ENCODE results near the gene COPB2. TPM values are rescaled to one million over a fixed set of nuclear protein-coding genes. Genes with fewer than 3 reads are reported as not detected.
A peak's percentile ranks its signal among the peaks of the same experiment; 100 is the strongest.

COPB2 gene
- total RNA-seq, 1 experiment from 2014 or later, result 156 TPM

DNA sequence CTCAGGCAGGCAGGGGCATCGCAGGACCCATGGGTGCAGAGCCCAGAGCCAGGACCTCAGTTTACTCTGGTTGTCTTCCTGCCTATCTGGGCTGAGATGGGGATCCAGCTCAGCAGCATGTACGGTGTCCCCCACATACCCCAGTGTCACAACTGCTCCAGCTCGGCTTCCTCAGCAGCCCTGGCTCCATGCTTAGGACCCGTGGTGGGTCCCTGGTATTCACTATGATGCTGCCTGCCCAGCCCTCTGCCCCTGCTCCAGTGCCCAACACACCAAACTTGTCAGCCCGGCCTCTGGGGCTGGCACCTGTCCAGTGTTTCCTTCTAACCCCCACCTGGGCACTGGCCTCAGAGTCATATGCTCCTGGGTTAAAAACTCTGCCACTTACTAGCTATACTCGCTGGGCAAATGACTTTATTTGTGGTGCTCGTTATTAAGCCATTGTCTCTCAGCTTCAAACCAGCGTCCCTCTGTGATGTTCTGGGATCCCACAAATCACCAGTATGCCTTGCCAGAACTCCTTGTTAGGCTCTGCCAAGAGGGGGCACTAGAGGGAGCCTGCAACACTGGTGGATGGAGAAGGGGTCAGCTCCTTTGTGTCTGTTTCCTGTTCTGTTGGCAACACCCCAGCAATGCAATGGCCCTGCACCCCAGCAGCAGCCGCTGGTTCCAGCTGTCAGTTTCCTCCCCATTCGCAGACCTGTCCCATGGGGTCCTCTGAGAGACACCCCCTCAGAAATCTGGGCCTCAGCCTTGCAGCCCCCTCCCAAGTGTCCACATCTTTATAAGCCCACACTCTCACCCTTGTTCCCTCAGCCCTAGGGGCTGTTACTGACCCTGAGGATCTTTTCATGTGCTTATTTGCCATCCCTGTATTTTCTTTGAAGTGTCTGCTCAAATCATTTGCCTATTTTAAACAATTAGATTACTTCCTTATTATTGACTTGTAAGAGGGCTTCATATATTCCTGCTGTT is 69.7 kb downstream of the COPB2 start:
- TF ChIP-seq CTCF (conservative IDR thresholded peaks at IDR 0.05) (peak; percentile 40; the same call in 1 of the 2 replicates), EZH2 (IDR thresholded peaks at IDR 0.05; ENCODE audit: low read depth) (no peak)
- no peak overlapping the region for H3K4me2 ChIP-seq
- no peak overlapping the region for H2AFZ ChIP-seq
- ChIA-PET POLR2A (ENCODE audit: unreplicated experiment) (interaction anchor here (0.5 to 0.6 kb wide), 4 partner anchors 9 to 70 kb away, joined by 3 to 7 read pairs (median 4); partner anchors contain the start of gene COPB2), CTCF (interaction anchor here (0.8 to 1.0 kb wide), 2 partner anchors 17 to 18 kb away, joined by 3 read pairs; no protein-coding TSS in a partner anchor)
- BruUV-seq (replicated peaks), result no TSS peak
- H3K9me3 ChIP-seq (ENCODE audit: insufficient read depth, low read depth), result no peaks in the 10 kb centered on the region
- H3K36me3 ChIP-seq (ENCODE audit: low read depth), result no peaks in the 10 kb centered on the region
- no peak for DNase-seq
- H3K4me3 ChIP-seq, result no peak overlapping the region
- H3K27ac ChIP-seq, result no peak overlapping the region
- no peaks in the 10 kb centered on the region for H3K9me2 ChIP-seq (ENCODE audit: insufficient read depth)
- peaks cover 32% of the 10 kb centered on the region for H3K4me1 ChIP-seq (replicated peaks; ENCODE audit: insufficient read depth)
- H4K20me1 ChIP-seq (ENCODE audit: insufficient read depth), result no peaks in the 10 kb centered on the region
- H3K27me3 ChIP-seq (ENCODE audit: insufficient read depth, low read depth), result no peaks in the 10 kb centered on the region
- peaks cover 24% of the 10 kb centered on the region for H3F3A ChIP-seq (ENCODE audit: insufficient read depth, low read depth)
- intact Hi-C loops (cut with micrococcal nuclease; ENCODE audit: unreplicated experiment), result loop anchor here (10.0 kb wide), 2 partner anchors 725 to 985 kb away; partner anchors contain the start of gene CEP70
- H3K79me2 ChIP-seq (ENCODE audit: low read depth), result no peaks in the 10 kb centered on the region

DNA sequence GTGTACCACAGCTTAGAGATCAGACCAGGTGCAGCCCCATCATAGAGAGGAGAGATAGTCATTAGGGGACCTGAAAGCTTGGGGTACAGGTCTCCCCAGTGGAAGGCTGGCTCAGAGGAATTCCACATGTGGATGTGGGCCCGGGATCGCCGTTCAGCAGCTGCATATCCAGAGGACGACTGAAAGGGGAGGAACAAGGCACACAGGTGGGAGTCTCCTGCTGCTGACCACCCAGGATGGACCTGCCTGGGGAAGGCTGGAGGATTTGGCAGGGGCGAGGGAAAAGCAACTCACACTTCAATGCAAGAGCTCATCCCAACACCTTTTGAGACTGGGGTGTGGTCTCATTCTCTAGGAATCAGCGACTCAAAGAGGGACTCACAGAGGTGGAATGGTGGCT is 70.6 kb downstream of the COPB2 start:
- peaks cover 32% of the 10 kb centered on the region for H3K4me1 ChIP-seq (replicated peaks; ENCODE audit: insufficient read depth)

More for the DNA sequence above, 70.6 kb downstream of the COPB2 start:
- H3K4me3 ChIP-seq, result no peak overlapping the region
- intact Hi-C loops (cut with micrococcal nuclease; ENCODE audit: unreplicated experiment), result loop anchor here (10.0 kb wide), 1 partner anchor 984 kb away; no protein-coding TSS in a partner anchor
- peaks cover 24% of the 10 kb centered on the region for H3F3A ChIP-seq (ENCODE audit: insufficient read depth, low read depth)
- H4K20me1 ChIP-seq (ENCODE audit: insufficient read depth), result no peaks in the 10 kb centered on the region
- no peak overlapping the region for H3K27ac ChIP-seq
- no TSS peak for BruUV-seq (replicated peaks)
- H3K79me2 ChIP-seq (ENCODE audit: low read depth), result no peaks in the 10 kb centered on the region
- ChIA-PET CTCF (interaction anchor here (0.8 to 1.6 kb wide), 3 partner anchors 16 to 403 kb away, joined by 3 to 10 read pairs (median 3); no protein-coding TSS in a partner anchor), POLR2A (ENCODE audit: unreplicated experiment) (interaction anchor here (0.6 kb wide), 1 partner anchor 71 kb away, joined by 6 read pairs; the partner anchor contains the start of gene COPB2)
- no peaks in the 10 kb centered on the region for H3K27me3 ChIP-seq (ENCODE audit: insufficient read depth, low read depth)
- DNase-seq, result no peak
- H3K36me3 ChIP-seq (ENCODE audit: low read depth), result no peaks in the 10 kb centered on the region
- no peaks in the 10 kb centered on the region for H3K9me3 ChIP-seq (ENCODE audit: insufficient read depth, low read depth)
- H2AFZ ChIP-seq, result no peak overlapping the region
- no peak overlapping the region for H3K4me2 ChIP-seq
- TF ChIP-seq CTCF (conservative IDR thresholded peaks at IDR 0.05) (no peak), EZH2 (IDR thresholded peaks at IDR 0.05; ENCODE audit: low read depth) (no peak)
- no peaks in the 10 kb centered on the region for H3K9me2 ChIP-seq (ENCODE audit: insufficient read depth)
